Endometrial microvascular endothelial cells (primary cell): ENCODE data around the gene CACNA1H. TPM values are rescaled to one million over a fixed set of nuclear protein-coding genes. Genes with fewer than 3 reads are reported as not detected.

ENCODE experiments used
- in situ Hi-C: cut with HindIII; loops from 2 replicates; pipeline ENCODE4 v1.10.0; 2017; ENCODE audit warnings: low sequenced_read_pairs, low pct_unique_long_range_greater_than_20kb; ENCODE audit errors: inconsistent ontology term
- total RNA-seq: library from RNA; depleted of rRNA; stranded (reverse); fragments of >200 nt; gene quantifications from one replicate; pipeline ENCODE4 v1.2.3, GENCODE V29; 2015; ENCODE audit errors: inconsistent ontology term

Gene CACNA1H
- total RNA-seq, 1 donor from 2014 or later = 0.09 TPM

DNA sequence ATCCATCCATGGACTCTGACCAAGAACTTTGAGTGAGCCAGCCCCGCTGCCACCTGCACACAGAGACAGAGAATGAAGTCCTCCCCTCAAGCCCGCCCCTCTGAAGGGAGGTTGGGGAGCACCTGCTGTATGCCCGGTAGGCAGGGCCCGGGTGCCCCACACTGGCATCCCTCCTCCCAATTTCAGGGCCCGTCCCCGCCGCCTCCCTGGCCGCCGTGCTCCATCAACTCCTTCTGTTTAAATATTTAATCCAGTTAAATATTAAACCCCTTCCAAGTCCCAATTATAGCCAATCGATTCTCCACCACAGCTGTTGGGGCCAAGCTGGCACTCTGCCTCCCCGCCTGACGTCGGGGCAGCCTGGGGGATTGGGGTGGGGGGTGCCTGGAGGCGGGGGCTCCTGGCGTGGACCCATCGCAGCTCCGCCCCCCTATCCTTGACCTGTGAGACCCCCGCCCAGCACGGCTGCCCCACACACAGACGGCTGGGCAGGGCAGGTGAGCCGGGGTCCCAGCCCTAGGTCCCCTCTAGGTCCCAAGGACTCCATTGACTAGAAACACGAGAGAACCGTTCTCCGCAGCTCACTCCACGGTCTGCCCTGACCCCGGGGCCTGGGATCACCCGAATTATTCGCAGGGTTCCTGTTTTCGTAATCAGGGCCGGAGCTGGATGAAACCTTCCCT is 18.0 kb upstream of the CACNA1H start:
- in situ Hi-C loops = no loop called here

GRCh38 chr16:1135459-1135825 is 17.5 kb upstream of the CACNA1H start:
- in situ Hi-C loops = no loop called here

GRCh38 chr16:1137604-1138003 is 15.3 kb upstream of the CACNA1H start:
- in situ Hi-C loops = no loop called here

GRCh38 chr16:1140582-1141162 is 12.2 kb upstream of the CACNA1H start:
- in situ Hi-C loops = no loop called here

- in situ Hi-C loops = no loop called here
Observed at GRCh38 chr16:1141191-1141590, 11.7 kb upstream of the CACNA1H start.

DNA sequence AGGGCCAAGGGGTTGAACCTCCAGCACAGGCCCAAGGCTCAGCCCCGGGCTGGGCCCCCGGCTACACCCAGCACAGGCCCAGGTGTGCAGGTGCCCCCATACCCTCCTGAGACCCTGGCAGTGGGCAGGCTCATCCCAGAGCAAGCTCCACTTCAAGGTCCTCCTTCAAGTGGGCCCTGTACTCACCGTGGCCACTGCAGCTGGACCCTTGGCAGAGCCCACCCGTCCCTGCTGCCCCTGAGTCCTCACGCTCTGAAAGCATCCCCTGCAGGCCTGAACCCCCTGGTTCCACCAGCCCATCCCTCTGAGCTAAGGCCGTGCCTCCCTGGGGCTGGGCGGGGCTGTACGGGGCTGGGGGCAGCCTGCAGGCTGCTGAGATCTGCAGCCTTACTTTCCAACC is 11.2 kb upstream of the CACNA1H start:
- in situ Hi-C loops = no loop called here

- in situ Hi-C loops = no loop called here
Observed at GRCh38 chr16:1142911-1143310, 10.0 kb upstream of the CACNA1H start.

- in situ Hi-C loops = no loop called here
Observed at GRCh38 chr16:1143761-1144450, 9.0 kb upstream of the CACNA1H start.

GRCh38 chr16:1144476-1145382 is 8.2 kb upstream of the CACNA1H start:
- in situ Hi-C loops = no loop called here

DNA sequence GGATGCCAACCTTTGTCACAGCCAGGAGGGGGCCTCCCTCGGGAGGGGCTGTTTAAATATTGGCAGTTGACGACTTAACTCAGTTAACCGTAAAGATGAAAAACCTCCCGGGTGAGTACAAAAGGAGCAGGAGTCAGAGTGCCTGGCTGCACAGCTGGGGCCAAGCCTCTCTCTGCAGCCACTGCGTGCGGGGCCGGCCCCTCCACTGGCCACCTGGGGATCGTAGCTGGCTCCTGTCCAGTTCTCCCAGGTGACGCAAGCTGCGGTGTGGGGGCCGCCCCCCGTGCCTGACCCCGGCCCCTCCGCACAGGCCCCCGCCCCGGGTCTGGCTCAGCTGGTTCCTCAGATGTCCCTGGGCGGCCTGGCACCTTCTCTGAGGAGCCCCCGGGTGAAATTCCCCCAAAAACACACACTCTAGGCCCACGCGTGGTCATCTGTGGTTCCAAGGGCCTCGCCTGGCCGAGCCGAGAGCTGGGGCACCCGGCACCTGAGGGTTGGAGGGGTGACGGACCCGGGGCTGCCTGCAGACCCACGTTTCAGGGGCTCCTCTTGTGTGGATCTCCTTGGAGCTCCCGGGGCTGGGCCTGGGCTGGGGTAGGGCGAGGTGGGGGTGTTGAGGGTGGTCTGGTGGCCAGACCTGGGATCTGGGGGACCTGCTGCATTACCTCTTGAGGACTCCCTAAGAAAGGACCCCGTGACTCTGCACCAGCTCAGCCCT is 7.4 kb upstream of the CACNA1H start:
- in situ Hi-C loops = no loop called here

GRCh38 chr16:1146409-1146808 is 6.5 kb upstream of the CACNA1H start:
- in situ Hi-C loops = no loop called here

- in situ Hi-C loops = no loop called here
Observed at GRCh38 chr16:1147027-1147426, 5.9 kb upstream of the CACNA1H start.

- in situ Hi-C loops = no loop called here
Observed at GRCh38 chr16:1149101-1149636, 3.7 kb upstream of the CACNA1H start.

GRCh38 chr16:1150511-1150982 is 2.4 kb upstream of the CACNA1H start:
- in situ Hi-C loops = no loop called here

DNA sequence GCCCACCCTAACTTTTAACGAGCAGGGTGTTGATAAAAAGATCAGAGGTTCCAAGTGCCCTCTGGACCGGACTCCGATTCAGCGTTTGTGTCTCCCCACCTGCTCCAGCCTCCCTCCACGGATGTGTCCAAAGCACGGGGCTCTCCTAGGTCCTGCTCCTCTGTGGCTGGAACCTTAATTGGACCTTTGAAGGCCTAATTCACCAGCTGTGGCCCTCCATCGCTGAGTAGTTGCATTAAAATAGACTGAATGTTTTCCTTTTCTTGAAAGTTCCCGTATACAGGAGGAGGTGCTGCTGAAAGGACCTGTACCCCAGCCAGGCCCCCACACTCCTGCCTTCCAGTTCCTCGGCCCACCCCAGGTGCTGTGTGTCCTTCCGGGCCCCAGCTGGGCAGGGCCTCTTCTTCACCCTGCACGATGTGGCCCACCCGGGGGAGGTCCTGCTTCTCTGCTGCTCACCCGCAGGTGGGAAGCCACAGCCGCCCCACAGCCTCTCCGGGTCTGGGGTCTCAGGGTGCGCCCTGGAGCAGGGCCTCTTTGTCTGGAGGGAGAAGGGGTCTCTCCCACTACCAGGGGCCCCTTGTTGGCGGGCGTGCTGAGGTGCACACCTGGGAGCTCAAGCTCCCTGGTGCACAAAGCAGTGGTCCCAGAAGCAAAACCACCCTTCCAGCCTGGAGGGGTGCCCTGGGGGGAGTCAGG is 1.3 kb upstream of the CACNA1H start:
- in situ Hi-C loops = no loop called here

- in situ Hi-C loops = no loop called here
Observed at GRCh38 chr16:1152123-1152638, 725 bp upstream of the CACNA1H start.

DNA sequence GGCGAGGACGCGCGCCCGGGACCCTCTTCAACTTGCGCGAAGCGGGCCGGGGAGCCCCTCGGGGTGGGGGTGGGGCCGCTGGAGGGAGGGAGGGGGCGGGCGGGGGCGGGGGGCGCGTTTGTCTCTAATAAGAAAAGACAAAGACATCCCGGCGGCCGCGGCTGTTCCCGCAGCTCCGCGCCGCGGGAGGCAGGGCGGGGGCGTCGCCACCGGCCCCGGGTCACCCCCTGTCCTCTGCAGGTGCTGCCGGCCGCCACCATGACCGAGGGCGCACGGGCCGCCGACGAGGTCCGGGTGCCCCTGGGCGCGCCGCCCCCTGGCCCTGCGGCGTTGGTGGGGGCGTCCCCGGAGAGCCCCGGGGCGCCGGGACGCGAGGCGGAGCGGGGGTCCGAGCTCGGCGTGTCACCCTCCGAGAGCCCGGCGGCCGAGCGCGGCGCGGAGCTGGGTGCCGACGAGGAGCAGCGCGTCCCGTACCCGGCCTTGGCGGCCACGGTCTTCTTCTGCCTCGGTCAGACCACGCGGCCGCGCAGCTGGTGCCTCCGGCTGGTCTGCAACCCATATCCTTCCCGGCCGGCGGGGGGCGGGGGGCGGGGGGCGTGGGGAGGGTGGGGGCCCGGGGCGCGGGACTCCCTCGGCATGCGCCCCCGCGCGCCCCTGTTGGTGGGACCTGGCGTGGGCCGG is 714 bp downstream of the CACNA1H start:
- in situ Hi-C loops = no loop called here
